Common myeloid progenitor, CD34-positive (primary cell): ENCODE results near the gene RETREG1.

Source experiments
- CTCF ChIA-PET: fragments of 350-600 bp; sonication (Branson Sonifier 250); formaldehyde crosslinking; loops from one replicate; lab custom pipeline; 2021; ENCODE audit warnings: antibody characterized with exemption; lab: Charles Lee
- POLR2A ChIA-PET: fragments of 350-600 bp; sonication (Branson Sonifier 250); formaldehyde crosslinking; loops from one replicate; lab custom pipeline; 2021; ENCODE audit warnings: antibody characterized with exemption; lab: Charles Lee
- DNase-seq, 3 donors: peaks; one replicate each; pipeline versions ENCODE4 v3.0.0 to v3.0.0-alpha.2; 2013
- H3K27ac ChIP-seq, 2 experiments: 1 replicate in 1 of 2; 2 replicates in 1 of 2; pipeline ENCODE4 v1.7.0; 2013; ENCODE audit warnings: inconsistent platforms in 2 of 2, low read length in 2 of 2, mild to moderate bottlenecking in 2 of 2, low read depth in 1 of 2, moderate library complexity in 1 of 2; ENCODE audit not compliant: severe bottlenecking in 2 of 2, insufficient read depth in 1 of 2, poor library complexity in 1 of 2
- H3K27me3 ChIP-seq, 5 experiments: replicated peaks in 2 of 5; 1 replicate in 3 of 5; 2 replicates in 2 of 5; pipeline versions ENCODE4 v1.6.1 to v1.7.0; 2013; ENCODE audit warnings: low read length in 4 of 5, mild to moderate bottlenecking in 2 of 5, moderate library complexity in 2 of 5, inconsistent platforms in 1 of 5; ENCODE audit not compliant: insufficient read depth in 5 of 5, control insufficient read depth in 4 of 5
- H3K36me3 ChIP-seq, 4 experiments: 1 replicate in 2 of 4; 2 replicates in 2 of 4; pipeline versions ENCODE4 v1.6.1 to v1.7.0; 2013; ENCODE audit warnings: low read length in 3 of 4, control low read depth in 1 of 4, mild to moderate bottlenecking in 1 of 4; ENCODE audit not compliant: control insufficient read depth in 4 of 4, insufficient read depth in 4 of 4
- H3K4me1 ChIP-seq, 4 experiments: 1 replicate in 3 of 4; 2 replicates in 1 of 4; pipeline versions ENCODE4 v1.6.1 to v1.7.1; 2013; ENCODE audit warnings: low read length in 3 of 4, mild to moderate bottlenecking in 3 of 4, control low read depth in 1 of 4, inconsistent platforms in 1 of 4, moderate library complexity in 1 of 4; ENCODE audit not compliant: control insufficient read depth in 4 of 4, insufficient read depth in 4 of 4; ENCODE audit errors: control extremely low read depth in 1 of 4
- H3K4me3 ChIP-seq, 7 experiments: 1 replicate in 4 of 7; 2 replicates in 3 of 7; pipeline versions ENCODE4 v1.5.1 to v1.7.0; 2013; ENCODE audit warnings: mild to moderate bottlenecking in 7 of 7, low read length in 6 of 7, moderate library complexity in 6 of 7, inconsistent platforms in 2 of 7, low read depth in 2 of 7, control low read depth in 1 of 7; ENCODE audit not compliant: insufficient read depth in 4 of 7, control insufficient read depth in 1 of 7; ENCODE audit errors: extremely low read depth in 1 of 7
- H3K9me3 ChIP-seq, 5 experiments: 1 replicate in 4 of 5; 2 replicates in 1 of 5; pipeline versions ENCODE4 v1.6.1 to v1.7.1; 2013; ENCODE audit warnings: low read length in 4 of 5, mild to moderate bottlenecking in 2 of 5, inconsistent platforms in 1 of 5, low read depth in 1 of 5, moderate library complexity in 1 of 5; ENCODE audit not compliant: control insufficient read depth in 4 of 5, insufficient read depth in 2 of 5; ENCODE audit errors: control extremely low read depth in 1 of 5
- WGBS: methylation state at CpG from one replicate; pipeline ENCODE4 v1.1.5; 2013; ENCODE audit not compliant: insufficient coverage; 5-methylcytosine and 5-hydroxymethylcytosine counted together

The RETREG1 gene

GRCh38 chr5:16567365-16567764 lies 49.4 kb downstream of the RETREG1 start:
- H3K27me3 ChIP-seq = no peaks in the 10 kb centered on the region
- H3K4me1 ChIP-seq = no peaks in the 10 kb centered on the region
- ChIA-PET CTCF (interaction anchor here (1.3 to 2.2 kb wide), 2 partner anchors 11 to 12 kb away, joined by 3 to 5 read pairs; no protein-coding TSS in a partner anchor), POLR2A (no interaction called here)
- WGBS = 100% methylated on average over 2 of the region's 3 CpGs
- DNase-seq = no peak
- no peaks in the 10 kb centered on the region for H3K9me3 ChIP-seq
- H3K36me3 ChIP-seq = peaks cover 0 to 2% (median 0%) of the 10 kb centered on the region in 4 experiments
- H3K27ac ChIP-seq = no peak overlapping the region
- H3K4me3 ChIP-seq = no peak overlapping the region

GRCh38 chr5:16565118-16565517 lies 51.7 kb downstream of the RETREG1 start:
- no peak for DNase-seq
- H3K4me3 ChIP-seq = no peak overlapping the region
- no peak overlapping the region for H3K27ac ChIP-seq
- 88% methylated on average over 1 of the region's 1 CpG for whole genome bisulfite sequencing
- H3K9me3 ChIP-seq = no peaks in the 10 kb centered on the region
- H3K36me3 ChIP-seq = no peaks in the 10 kb centered on the region
- no peaks in the 10 kb centered on the region for H3K4me1 ChIP-seq
- no peaks in the 10 kb centered on the region for H3K27me3 ChIP-seq
- ChIA-PET POLR2A (no interaction called here), CTCF (interaction anchor here (1.1 kb wide), 1 partner anchor 123 kb away, joined by 3 read pairs; no protein-coding TSS in a partner anchor)

- Histone ChIP-seq H3K4me3 (no peak overlapping the region), H3K27me3 (no peaks in the 10 kb centered on the region), H3K9me3 (no peaks in the 10 kb centered on the region), H3K4me1 (no peaks in the 10 kb centered on the region), H3K27ac (no peak overlapping the region), H3K36me3 (no peaks in the 10 kb centered on the region)
- WGBS = 100% methylated on average over 2 of the region's 5 CpGs
- POLR2A ChIA-PET = no interaction called here
- CTCF ChIA-PET = no interaction called here
- DNase-seq = no peak
Observed at GRCh38 chr5:16564248-16564867, 52.4 kb downstream of the RETREG1 start.

GRCh38 chr5:16563686-16564085 lies 53.1 kb downstream of the RETREG1 start:
- no peaks in the 10 kb centered on the region for H3K4me1 ChIP-seq
- POLR2A ChIA-PET = no interaction called here
- no peaks in the 10 kb centered on the region for H3K9me3 ChIP-seq
- no peaks in the 10 kb centered on the region for H3K27me3 ChIP-seq
- no peak overlapping the region for H3K27ac ChIP-seq
- CTCF ChIA-PET = interaction anchor here (2.9 kb wide), 1 partner anchor 12 kb away, joined by 9 read pairs; no protein-coding TSS in a partner anchor
- DNase-seq = no peak
- no peak overlapping the region for H3K4me3 ChIP-seq
- H3K36me3 ChIP-seq = no peaks in the 10 kb centered on the region

- ChIA-PET POLR2A (no interaction called here), CTCF (interaction anchor here (1.4 to 2.9 kb wide), 3 partner anchors 10 to 24 kb away, joined by 3 to 9 read pairs (median 4); no protein-coding TSS in a partner anchor)
- Histone ChIP-seq H3K27ac (no peak overlapping the region), H3K4me1 (no peaks in the 10 kb centered on the region), H3K36me3 (no peaks in the 10 kb centered on the region), H3K27me3 (no peaks in the 10 kb centered on the region), H3K4me3 (no peak overlapping the region), H3K9me3 (no peaks in the 10 kb centered on the region)
- 92% methylated on average over 2 of the region's 3 CpGs for WGBS
- no peak for DNase-seq
Observed at GRCh38 chr5:16561660-16562059, 55.1 kb downstream of the RETREG1 start.

- POLR2A ChIA-PET = no interaction called here
- 83% methylated on average over 1 of the region's 1 CpG for WGBS
- DNase-seq = no peak
- no peaks in the 10 kb centered on the region for H3K36me3 ChIP-seq
- H3K27me3 ChIP-seq = no peaks in the 10 kb centered on the region
- H3K9me3 ChIP-seq = no peaks in the 10 kb centered on the region
- H3K4me3 ChIP-seq = no peak overlapping the region
- CTCF ChIA-PET = interaction anchor here (1.3 to 2.9 kb wide), 2 partner anchors 8 to 11 kb away, joined by 4 to 8 read pairs; no protein-coding TSS in a partner anchor
- no peaks in the 10 kb centered on the region for H3K4me1 ChIP-seq
- no peak overlapping the region for H3K27ac ChIP-seq
Observed at GRCh38 chr5:16559702-16560101, 57.1 kb downstream of the RETREG1 start.

GRCh38 chr5:16558984-16559629 lies 57.7 kb downstream of the RETREG1 start:
- Histone ChIP-seq H3K4me1 (no peaks in the 10 kb centered on the region), H3K27me3 (no peaks in the 10 kb centered on the region), H3K9me3 (no peaks in the 10 kb centered on the region), H3K27ac (no peak overlapping the region), H3K36me3 (no peaks in the 10 kb centered on the region), H3K4me3 (no peak overlapping the region)
- WGBS = 100% methylated on average over 4 of the region's 5 CpGs
- no peak for DNase-seq
- CTCF ChIA-PET = interaction anchor here (1.3 to 2.9 kb wide), 2 partner anchors 8 to 10 kb away, joined by 4 to 8 read pairs; no protein-coding TSS in a partner anchor
- POLR2A ChIA-PET = no interaction called here
